HG02973 (cell line): Measurements from ENCODE around the gene ANKRD13B.
A peak's percentile ranks its signal among the peaks of the same experiment; 100 is the strongest.

Source experiments
- ATAC-seq: cut with Tn5 transposase; IDR thresholded peaks from one replicate; pipeline ENCODE4 v1.9.1; 2021; ENCODE audit warnings: moderate library complexity; ENCODE audit not compliant: unreplicated experiment

The ANKRD13B gene

GRCh38 chr17:29616300-29617048 is 23.5 kb downstream of the ANKRD13B start:
- ATAC-seq, result no peak

GRCh38 chr17:29617125-29617480 is 24.2 kb downstream of the ANKRD13B start:
- ATAC-seq, result peak; percentile 42

DNA sequence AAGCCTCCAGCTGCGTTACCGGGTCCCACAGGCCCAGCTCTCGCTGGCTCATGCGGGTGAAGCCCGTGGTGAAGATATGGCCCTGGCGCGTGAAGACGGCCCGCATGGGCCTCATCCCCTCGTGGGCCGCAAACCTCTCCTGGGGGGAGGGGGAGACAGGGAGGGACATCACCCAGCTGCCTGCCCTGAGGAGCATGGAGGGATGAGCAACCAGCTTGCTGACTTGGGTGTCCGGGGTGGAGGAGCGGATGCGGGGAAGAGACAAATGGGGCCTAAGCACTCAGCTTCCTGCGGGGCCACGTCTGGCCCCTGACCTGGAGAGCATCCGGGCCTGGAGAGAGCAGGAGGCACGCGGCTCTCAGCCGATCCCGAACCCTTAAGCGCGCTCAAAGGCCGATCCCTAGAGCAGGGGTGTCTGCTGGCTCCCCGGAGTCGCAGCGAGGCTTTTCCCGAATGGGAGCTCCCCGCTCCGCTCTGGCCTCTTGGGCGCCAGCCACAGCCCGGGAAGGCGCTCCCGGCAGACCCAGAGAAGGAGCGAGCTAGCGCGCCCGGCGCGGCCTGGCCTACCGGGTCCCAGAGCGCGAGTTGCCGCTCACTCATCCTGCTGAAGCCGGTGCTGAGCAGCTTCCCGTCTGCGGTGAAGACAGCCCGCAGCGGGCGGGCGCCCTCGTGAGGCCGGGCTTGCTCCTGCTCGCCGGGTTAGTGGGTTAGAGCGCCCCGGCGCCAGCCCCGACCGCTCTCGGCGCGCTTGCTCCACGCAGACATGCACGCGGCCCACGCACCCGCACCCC is 24.7 kb downstream of the ANKRD13B start:
- ATAC-seq, result peak; percentile 1

DNA sequence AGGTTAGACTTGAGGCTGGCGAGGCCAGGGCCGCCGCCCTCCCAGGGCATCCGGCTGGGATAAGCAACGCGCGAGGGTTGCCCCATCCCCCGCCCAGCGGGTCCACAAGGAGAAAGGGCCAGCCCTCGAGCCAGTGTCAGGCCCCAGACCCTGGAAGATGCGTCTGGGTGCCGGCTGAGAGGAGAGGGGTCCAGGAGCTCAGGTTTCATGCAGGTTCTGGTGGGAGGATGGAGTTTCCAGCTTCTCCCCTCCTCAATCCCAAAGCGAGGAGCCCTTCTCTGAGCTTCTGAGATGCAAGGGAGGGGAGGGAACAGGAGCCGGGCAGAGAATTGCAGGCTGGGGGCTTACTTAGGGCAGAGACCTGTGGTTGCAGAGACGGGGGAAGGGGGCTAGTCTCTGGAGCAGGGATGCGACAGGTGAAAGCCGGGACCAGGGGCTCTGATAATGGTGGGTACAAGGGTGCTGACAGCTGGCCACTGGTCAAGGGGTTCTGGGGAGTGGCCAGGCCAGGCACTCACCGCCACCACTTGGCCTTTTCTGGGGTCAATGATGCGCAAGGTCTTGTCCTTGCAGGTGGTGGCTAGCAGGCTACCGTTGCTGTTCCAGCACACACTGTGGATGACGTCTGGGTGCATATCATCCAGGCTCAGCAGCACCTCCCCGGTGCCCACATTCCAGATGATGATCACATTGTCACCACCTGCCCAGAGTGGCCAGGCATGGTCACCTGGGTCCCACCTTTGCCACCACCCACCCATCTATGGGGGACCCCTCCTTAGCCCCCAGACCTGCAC is 25.5 kb downstream of the ANKRD13B start:
- ATAC-seq, result no peak

- ATAC-seq, result no peak
Measured at GRCh38 chr17:29619251-29619650, 26.3 kb downstream of the ANKRD13B start.

GRCh38 chr17:29620271-29620670 is 27.3 kb downstream of the ANKRD13B start:
- no peak for ATAC-seq

DNA sequence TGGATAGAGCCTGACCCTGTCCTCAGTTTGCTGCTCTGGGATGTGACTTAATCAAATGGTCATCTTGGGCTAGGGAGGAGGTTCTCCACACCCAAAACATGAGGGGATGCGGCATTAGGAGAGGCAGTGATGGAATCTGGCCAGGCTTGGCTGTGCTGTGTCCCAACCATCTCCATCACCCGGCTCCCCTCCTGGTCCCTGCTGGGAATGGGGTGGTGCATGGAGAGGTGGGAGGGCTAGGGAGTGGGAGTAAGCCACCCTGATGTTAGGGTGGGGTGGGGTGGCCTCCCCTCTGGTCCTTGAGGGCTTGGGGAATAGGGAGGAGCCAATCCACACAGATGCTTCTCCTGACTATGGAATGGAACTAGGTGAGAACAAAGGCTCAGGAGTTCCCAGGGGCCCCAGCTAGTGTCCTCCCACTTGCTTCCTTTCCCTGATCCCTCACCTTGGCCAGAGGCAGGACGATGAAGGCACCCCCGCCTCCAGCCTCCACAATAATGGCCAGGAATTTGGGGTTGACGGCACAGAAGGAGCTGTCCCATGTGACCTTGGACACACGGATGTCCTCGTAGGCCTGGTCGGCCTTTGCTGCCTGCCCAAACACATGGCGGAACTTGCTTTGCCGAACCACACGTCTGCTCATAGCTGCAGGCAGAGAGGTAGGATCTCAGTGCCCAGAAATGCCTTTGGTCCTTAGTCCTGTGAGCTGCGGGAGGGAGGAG is 28.0 kb downstream of the ANKRD13B start:
- ATAC-seq, result no peak

- no peak for ATAC-seq
Measured at GRCh38 chr17:29621751-29622194, 28.8 kb downstream of the ANKRD13B start.

GRCh38 chr17:29622337-29623282 is 29.7 kb downstream of the ANKRD13B start, which contains the start of gene CORO6:
CORO6 (minus strand) TSS chr17:29622912; CDS start chr17:29621421, 1,491 bp downstream.
- no peak for ATAC-seq

- ATAC-seq, result no peak
Measured at GRCh38 chr17:29623283-29623647, 30.3 kb downstream of the ANKRD13B start.

GRCh38 chr17:29624586-29624985 is 31.7 kb downstream of the ANKRD13B start:
- no peak for ATAC-seq

DNA sequence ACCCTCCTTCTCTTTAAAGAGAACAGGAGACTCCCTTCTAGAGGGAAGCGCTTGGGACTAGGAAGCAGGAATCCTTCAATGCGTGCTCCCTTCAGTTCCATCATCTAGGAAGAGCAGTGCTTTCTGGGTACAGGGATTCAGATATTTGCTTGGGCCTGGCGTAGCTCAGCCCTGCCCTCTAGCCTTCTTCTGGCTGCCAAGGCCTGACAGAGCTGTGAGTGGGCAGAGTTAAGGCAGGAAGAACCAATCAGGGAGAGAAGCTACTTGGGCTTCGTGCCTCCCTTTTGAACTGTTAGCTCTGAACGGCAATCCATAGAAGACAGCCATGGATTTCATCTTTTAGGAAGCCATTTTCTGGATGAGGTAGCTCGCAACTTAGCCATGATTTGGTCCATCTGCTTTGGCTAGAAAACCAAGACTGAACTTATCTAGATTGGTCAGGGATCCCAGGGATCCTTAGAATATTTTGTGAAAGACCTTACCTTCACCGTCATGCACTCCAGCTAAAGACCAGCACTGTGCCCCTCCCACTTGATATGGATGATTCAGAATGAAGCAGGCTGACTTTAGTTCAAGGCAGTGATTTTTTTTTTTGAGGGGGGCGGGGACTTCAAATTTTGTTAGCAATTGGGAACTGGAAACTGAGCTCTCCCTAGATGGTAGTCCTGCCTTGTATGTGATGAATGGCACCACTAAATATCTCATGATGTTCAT is 32.3 kb downstream of the ANKRD13B start:
- no peak for ATAC-seq

DNA sequence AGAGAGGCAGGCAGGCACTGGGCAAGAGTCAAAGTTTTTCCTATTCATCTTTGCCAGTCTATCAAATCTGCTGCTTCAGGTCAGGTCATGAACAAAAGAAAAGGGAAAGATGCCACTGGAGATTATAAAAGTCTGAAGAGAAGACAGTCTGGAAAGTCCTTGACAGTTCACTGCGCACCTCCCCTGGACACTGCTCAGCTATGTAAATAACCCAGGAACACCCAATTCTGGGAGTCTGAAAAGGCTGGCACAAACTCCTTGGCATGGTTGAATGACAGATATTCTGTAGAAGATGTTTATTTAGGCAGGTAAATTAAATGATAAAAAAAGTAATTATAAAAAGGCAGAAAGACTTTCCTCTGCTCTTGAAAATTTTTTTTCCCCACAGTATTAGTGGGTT is 35.0 kb downstream of the ANKRD13B start:
- ATAC-seq, result no peak

- no peak for ATAC-seq
Measured at GRCh38 chr17:29628644-29629043, 35.7 kb downstream of the ANKRD13B start.

DNA sequence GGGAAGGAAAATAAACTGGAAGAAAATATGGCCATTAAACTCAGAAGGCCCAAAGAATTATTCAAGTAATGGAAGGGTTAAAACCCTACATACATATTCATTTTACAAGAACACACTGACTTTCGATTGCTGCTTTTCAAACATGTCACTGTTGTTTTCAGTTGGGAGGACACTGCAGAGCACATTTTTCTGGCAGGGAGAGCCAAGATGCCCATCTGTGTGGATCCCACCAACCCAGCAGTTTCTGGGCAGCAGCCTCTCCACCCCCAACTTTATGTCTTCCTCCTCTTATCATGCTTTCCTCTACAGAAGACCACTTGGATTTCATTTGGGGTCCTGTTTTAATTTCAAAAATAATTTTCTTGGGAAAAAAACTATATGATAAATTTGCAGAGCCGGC is 36.9 kb downstream of the ANKRD13B start:
- no peak for ATAC-seq

DNA sequence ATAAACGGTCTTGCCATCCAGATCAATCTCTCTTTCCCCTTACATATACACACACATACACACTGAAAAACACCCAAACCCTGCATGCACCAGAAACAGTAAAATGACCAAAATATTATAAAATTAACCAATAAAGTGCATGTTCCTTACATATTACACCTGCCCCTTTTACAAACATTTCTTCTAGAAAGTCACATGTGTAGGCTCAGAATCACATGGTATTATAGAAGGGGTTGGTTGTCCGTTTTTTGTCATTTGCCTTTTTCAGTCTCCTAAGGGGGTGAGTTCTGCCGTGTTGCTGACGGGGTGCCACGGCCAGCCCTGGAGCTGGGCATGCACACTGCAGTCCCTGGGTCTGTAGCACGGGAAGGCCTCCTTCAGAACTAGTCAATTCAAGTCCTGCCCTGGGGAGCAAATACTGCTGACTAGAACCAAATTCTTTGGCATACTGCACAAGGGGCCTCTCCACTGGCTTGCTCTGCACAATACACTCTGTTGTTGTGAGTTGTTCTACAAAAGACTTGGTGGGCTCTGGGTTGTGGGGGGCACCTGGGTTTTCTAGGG is 37.8 kb downstream of the ANKRD13B start:
- ATAC-seq, result no peak

DNA sequence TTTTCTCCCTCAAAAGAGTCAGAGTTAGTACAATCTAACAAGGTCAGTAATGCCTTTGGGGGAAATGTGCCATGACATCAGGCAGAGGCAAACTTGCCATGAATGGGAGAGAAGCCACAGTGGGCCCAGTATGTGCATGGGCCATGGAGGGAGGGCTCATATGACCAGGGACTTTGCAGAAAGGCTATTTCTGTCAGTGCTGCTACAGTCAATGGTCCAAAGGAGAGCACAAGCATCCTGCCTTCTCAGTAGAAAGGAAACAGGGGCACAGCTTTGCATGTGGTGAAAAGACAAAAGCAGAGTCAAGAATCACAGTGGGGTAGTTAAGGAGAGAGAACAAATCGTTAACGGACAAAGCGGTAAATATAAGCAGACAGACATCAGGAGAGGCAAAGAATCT is 41.0 kb downstream of the ANKRD13B start:
- ATAC-seq, result no peak

DNA sequence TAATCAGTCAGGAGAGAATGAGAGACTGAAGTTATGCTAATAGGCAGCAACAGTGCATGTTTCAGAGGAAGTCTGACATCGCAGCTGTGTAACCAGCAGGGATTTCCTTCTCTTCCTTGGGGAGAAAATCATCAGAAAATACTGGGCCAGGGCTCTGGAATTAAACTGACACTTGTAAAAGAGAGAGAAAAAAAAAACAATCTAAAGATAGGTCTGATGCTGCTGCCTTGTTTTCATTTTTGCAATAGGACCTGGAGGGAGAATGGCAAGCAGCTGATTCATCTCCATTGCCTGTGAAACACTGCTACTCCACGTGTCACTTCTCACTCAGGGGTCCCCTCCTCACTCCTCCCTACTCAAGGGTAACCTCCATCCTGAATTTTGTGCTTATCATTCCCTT is 47.5 kb downstream of the ANKRD13B start:
- no peak for ATAC-seq
